ENCODE data around the gene RAD51B.

DNA sequence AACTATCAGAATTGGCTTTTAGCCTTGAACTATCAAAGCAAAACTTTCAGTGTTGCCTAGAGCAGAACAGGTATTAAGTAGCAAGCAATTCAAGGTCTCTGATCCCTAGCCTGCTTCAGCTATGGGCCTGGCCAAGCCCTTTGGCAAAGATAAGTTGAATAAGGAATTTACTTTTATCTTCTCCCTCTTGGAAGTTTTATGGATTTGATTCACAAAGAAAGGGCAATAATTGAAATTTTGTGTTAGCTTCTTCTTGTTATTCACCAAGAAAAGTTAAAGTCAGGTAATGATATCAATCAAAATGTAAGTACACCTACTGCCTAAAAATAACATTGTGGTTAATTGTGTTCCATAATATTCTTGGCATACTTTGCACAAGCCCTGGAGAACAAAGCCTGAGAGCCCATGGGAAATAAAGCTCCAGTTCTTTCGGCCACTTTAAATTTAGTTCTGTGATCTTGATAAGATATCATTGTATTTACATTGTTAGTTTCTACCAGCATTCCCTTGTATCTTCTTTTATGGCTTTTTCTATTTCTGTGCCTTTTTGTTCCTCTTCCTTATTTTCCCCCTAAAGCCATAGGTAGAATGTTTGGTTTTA lies 158.0 kb downstream of the RAD51B start:
- no peak for TF ChIP-seq POLR2A (IDR thresholded peaks at IDR 0.05)
- TF ChIP-seq, protein P1, sequence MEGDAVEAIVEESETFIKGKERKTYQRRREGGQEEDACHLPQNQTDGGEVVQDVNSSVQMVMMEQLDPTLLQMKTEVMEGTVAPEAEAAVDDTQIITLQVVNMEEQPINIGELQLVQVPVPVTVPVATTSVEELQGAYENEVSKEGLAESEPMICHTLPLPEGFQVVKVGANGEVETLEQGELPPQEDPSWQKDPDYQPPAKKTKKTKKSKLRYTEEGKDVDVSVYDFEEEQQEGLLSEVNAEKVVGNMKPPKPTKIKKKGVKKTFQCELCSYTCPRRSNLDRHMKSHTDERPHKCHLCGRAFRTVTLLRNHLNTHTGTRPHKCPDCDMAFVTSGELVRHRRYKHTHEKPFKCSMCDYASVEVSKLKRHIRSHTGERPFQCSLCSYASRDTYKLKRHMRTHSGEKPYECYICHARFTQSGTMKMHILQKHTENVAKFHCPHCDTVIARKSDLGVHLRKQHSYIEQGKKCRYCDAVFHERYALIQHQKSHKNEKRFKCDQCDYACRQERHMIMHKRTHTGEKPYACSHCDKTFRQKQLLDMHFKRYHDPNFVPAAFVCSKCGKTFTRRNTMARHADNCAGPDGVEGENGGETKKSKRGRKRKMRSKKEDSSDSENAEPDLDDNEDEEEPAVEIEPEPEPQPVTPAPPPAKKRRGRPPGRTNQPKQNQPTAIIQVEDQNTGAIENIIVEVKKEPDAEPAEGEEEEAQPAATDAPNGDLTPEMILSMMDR (IDR thresholded peaks at IDR 0.05), result no peak

Data from thyroid gland (tissue), 4 donors.